ENCODE data around the gene SPAG5. TPM values are rescaled to one million over a fixed set of nuclear protein-coding genes. Genes with fewer than 3 reads are reported as not detected.

SPAG5 gene
- total RNA-seq, 1 experiment from 2014 or later, result 86.6 TPM

DNA sequence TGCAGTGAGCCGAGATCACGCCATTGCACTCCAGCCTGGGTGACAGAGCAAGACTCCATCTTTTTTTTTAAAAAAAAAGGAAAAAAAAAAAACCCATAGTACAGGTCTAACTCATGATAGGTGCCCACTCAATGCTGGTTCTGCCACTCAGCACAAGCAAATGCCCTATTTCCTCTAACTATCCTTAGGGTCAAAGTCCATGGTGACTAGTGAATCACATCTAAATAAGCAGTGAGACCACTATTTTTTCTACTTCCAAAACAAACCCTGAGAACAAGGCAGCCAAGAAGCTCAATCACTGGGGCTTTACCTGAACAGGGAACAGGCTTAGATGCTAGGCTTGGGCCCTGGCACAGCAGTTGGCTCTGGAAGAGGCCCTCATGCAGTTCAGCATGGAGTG is 42.8 kb upstream of the SPAG5 start:
- Histone ChIP-seq H3K9me3 (ENCODE audit: low read length) (no peaks in the 10 kb centered on the region), H4K20me1 (ENCODE audit: low read length) (peaks cover 8% of the 10 kb centered on the region; the same call in 1 of the 2 replicates), H3K27ac (ENCODE audit: low read length) (no peak overlapping the region), H3K4me1 (ENCODE audit: insufficient read depth, low read length) (peaks cover 13% of the 10 kb centered on the region), H3K9me2 (replicated peaks; ENCODE audit: low read length) (no peaks in the 10 kb centered on the region), H3K4me2 (ENCODE audit: low read length) (no peak overlapping the region), H3K4me3 (ENCODE audit: low read length) (no peak overlapping the region), H3K36me3 (ENCODE audit: low read depth, low read length) (peaks cover 56% of the 10 kb centered on the region), H2AFZ (ENCODE audit: low read length) (no peak overlapping the region), H3F3A (ENCODE audit: low read length, unreplicated experiment) (no peaks in the 10 kb centered on the region), H3K79me2 (ENCODE audit: low read length) (peaks cover 28% of the 10 kb centered on the region), H3K27me3 (ENCODE audit: low read length) (no peaks in the 10 kb centered on the region), H3K9ac (ENCODE audit: low read length) (no peak overlapping the region)
- no peak for DNase-seq
- no peak for ATAC-seq
- TF ChIP-seq, protein P1, sequence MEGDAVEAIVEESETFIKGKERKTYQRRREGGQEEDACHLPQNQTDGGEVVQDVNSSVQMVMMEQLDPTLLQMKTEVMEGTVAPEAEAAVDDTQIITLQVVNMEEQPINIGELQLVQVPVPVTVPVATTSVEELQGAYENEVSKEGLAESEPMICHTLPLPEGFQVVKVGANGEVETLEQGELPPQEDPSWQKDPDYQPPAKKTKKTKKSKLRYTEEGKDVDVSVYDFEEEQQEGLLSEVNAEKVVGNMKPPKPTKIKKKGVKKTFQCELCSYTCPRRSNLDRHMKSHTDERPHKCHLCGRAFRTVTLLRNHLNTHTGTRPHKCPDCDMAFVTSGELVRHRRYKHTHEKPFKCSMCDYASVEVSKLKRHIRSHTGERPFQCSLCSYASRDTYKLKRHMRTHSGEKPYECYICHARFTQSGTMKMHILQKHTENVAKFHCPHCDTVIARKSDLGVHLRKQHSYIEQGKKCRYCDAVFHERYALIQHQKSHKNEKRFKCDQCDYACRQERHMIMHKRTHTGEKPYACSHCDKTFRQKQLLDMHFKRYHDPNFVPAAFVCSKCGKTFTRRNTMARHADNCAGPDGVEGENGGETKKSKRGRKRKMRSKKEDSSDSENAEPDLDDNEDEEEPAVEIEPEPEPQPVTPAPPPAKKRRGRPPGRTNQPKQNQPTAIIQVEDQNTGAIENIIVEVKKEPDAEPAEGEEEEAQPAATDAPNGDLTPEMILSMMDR (conservative IDR thresholded peaks at IDR 0.05; ENCODE audit: low read depth, low read length), result no peak
- TF ChIP-seq EZH2 (IDR thresholded peaks at IDR 0.05; ENCODE audit: low read length, unreplicated experiment), result no peak
- no peak for TF ChIP-seq EZH2phosphoT487 (IDR thresholded peaks at IDR 0.05; ENCODE audit: borderline replicate concordance, low read length)
- CTCF ChIA-PET, result no interaction called here
- intact Hi-C loops (cut with micrococcal nuclease), result loop anchor here (10.0 kb wide), 1 partner anchor 73 kb away; the partner anchor contains the start of genes PROCA1, RAB34 and RPL23A
- no TSS peak for BruUV-seq (replicated peaks)
- POLR2A ChIA-PET (ENCODE audit: unreplicated experiment), result no interaction called here

- no peak overlapping the region for H3K4me2 ChIP-seq (ENCODE audit: low read length)
- ChIA-PET POLR2A (ENCODE audit: unreplicated experiment) (no interaction called here), CTCF (no interaction called here)
- H2AFZ ChIP-seq (ENCODE audit: low read length), result no peak overlapping the region
- no peak overlapping the region for H3K27ac ChIP-seq (ENCODE audit: low read length)
- intact Hi-C loops (cut with micrococcal nuclease), result no loop called here
- H3K9me3 ChIP-seq (ENCODE audit: low read length), result no peaks in the 10 kb centered on the region
- no TSS peak for BruUV-seq (replicated peaks)
- 0 out of 2 replicates have a peak, but pooled peaks cover 3% of the 10 kb centered on the region for H3K79me2 ChIP-seq (ENCODE audit: low read length)
- H3F3A ChIP-seq (ENCODE audit: low read length, unreplicated experiment), result no peaks in the 10 kb centered on the region
- no peaks in the 10 kb centered on the region for H3K4me1 ChIP-seq (ENCODE audit: insufficient read depth, low read length)
- DNase-seq, result no peak
- TF ChIP-seq, protein P1 (conservative IDR thresholded peaks at IDR 0.05; ENCODE audit: low read depth, low read length), result no peak
- no peak for TF ChIP-seq EZH2 (IDR thresholded peaks at IDR 0.05; ENCODE audit: low read length, unreplicated experiment)
- TF ChIP-seq EZH2phosphoT487 (IDR thresholded peaks at IDR 0.05; ENCODE audit: borderline replicate concordance, low read length), result no peak
- H3K36me3 ChIP-seq (ENCODE audit: low read depth, low read length), result peaks cover 54% of the 10 kb centered on the region
- H3K9ac ChIP-seq (ENCODE audit: low read length), result no peak overlapping the region
- no peak overlapping the region for H3K4me3 ChIP-seq (ENCODE audit: low read length)
- ATAC-seq, result no peak
- no peaks in the 10 kb centered on the region for H3K9me2 ChIP-seq (replicated peaks; ENCODE audit: low read length)
- H4K20me1 ChIP-seq (ENCODE audit: low read length), result no peaks in the 10 kb centered on the region
- H3K27me3 ChIP-seq (ENCODE audit: low read length), result no peaks in the 10 kb centered on the region
Measured at GRCh38 chr17:28635506-28635905, 36.7 kb upstream of the SPAG5 start.

GRCh38 chr17:28634206-28634865 is 35.5 kb upstream of the SPAG5 start:
- Histone ChIP-seq H3K9ac (ENCODE audit: low read length) (no peak overlapping the region), H3K4me2 (ENCODE audit: low read length) (no peak overlapping the region), H3K4me1 (ENCODE audit: insufficient read depth, low read length) (no peaks in the 10 kb centered on the region), H2AFZ (ENCODE audit: low read length) (no peak overlapping the region), H3K79me2 (ENCODE audit: low read length) (0 out of 2 replicates have a peak, but pooled peaks cover 3% of the 10 kb centered on the region), H4K20me1 (ENCODE audit: low read length) (no peaks in the 10 kb centered on the region), H3K9me3 (ENCODE audit: low read length) (no peaks in the 10 kb centered on the region), H3K27me3 (ENCODE audit: low read length) (no peaks in the 10 kb centered on the region), H3K27ac (ENCODE audit: low read length) (no peak overlapping the region), H3F3A (ENCODE audit: low read length, unreplicated experiment) (no peaks in the 10 kb centered on the region), H3K9me2 (replicated peaks; ENCODE audit: low read length) (no peaks in the 10 kb centered on the region), H3K4me3 (ENCODE audit: low read length) (no peak overlapping the region), H3K36me3 (ENCODE audit: low read depth, low read length) (peaks cover 46% of the 10 kb centered on the region)
- intact Hi-C loops (cut with micrococcal nuclease), result no loop called here
- TF ChIP-seq EZH2 (IDR thresholded peaks at IDR 0.05; ENCODE audit: low read length, unreplicated experiment), result no peak
- TF ChIP-seq, protein P1 (conservative IDR thresholded peaks at IDR 0.05; ENCODE audit: low read depth, low read length), result no peak
- ChIA-PET POLR2A (ENCODE audit: unreplicated experiment) (no interaction called here), CTCF (interaction anchor here (0.5 kb wide), 1 partner anchor 11 kb away, joined by 3 read pairs; the partner anchor contains the start of gene BLTP2)
- DNase-seq (no peak), ATAC-seq (no peak)
- BruUV-seq (replicated peaks), result TSS peak; percentile 16

Measured in PC-3 (cell line).